ENCODE data around the gene TMEM52.
"Not testable (repeated sequence)": the region's sequence is repeated elsewhere in the genome, so short reads cannot be mapped to it uniquely, and the experiment has no call there.

The TMEM52 gene

GRCh38 chr1:1945782-1946393 is 26.8 kb upstream of the TMEM52 start:
- DNase-seq = peak; percentile 9

GRCh38 chr1:1943834-1944570 is 24.9 kb upstream of the TMEM52 start:
- DNase-seq = peak; percentile 47

- peak; percentile 15 for DNase-seq
Observed at GRCh38 chr1:1942753-1943656, 23.9 kb upstream of the TMEM52 start.

- peak; percentile 8 for DNase-seq
Observed at GRCh38 chr1:1941868-1942752, 23.0 kb upstream of the TMEM52 start.

GRCh38 chr1:1941211-1941841 is 22.2 kb upstream of the TMEM52 start:
- peak; percentile 8 for DNase-seq

GRCh38 chr1:1940123-1940425 is 21.0 kb upstream of the TMEM52 start:
- DNase-seq = no peak

GRCh38 chr1:1939296-1940122 is 20.4 kb upstream of the TMEM52 start:
- DNase-seq = peak; percentile 8

- DNase-seq = peak; percentile 9
Observed at GRCh38 chr1:1938613-1939295, 19.7 kb upstream of the TMEM52 start.

- DNase-seq = no peak
Observed at GRCh38 chr1:1938276-1938573, 19.1 kb upstream of the TMEM52 start.

- peak; percentile 10 for DNase-seq
Observed at GRCh38 chr1:1937549-1938275, 18.6 kb upstream of the TMEM52 start.

GRCh38 chr1:1937061-1937460 is 18.0 kb upstream of the TMEM52 start:
- peak; percentile 9 for DNase-seq

GRCh38 chr1:1934848-1935247 is 15.8 kb upstream of the TMEM52 start:
- not testable (repeated sequence) for DNase-seq

GRCh38 chr1:1929639-1930545 is 10.8 kb upstream of the TMEM52 start:
- no peak for DNase-seq

GRCh38 chr1:1929102-1929638 is 10.1 kb upstream of the TMEM52 start:
- DNase-seq = no peak

- no peak for DNase-seq
Observed at GRCh38 chr1:1928231-1929101, 9.4 kb upstream of the TMEM52 start.

GRCh38 chr1:1927751-1928150 is 8.7 kb upstream of the TMEM52 start:
- DNase-seq = no peak

- DNase-seq = no peak
Observed at GRCh38 chr1:1926886-1927660, 8.0 kb upstream of the TMEM52 start.
